HCT116 (cell line): Measurements from ENCODE around the gene ASS1. TPM values are rescaled to one million over a fixed set of nuclear protein-coding genes. Genes with fewer than 3 reads are reported as not detected.

Experiments used
- ATAC-seq: fragments of 200-7000 bp; cut with Tn5 transposase; 2 replicates; pipeline ENCODE4 v1.9.1; 2020; ENCODE audit warnings: mild to moderate bottlenecking, moderate library complexity
- BruUV-seq: library from RNA; stranded (reverse); fragments of 400-500 nt; replicated peaks from 2 replicates; lab custom pipeline; 2021; lab: Mats Ljungman, UMichigan
- CTCF ChIA-PET: fragments of 300-600 bp; sonication (Branson Sonifier 250); formaldehyde crosslinking; loops from one replicate; lab custom pipeline; 2021; ENCODE audit warnings: antibody characterized with exemption; lab: Charles Lee
- POLR2A ChIA-PET: fragments of 300-600, 350-600 bp; sonication (Branson Sonifier 250); formaldehyde crosslinking; loops from one replicate; lab custom pipeline; 2021; ENCODE audit warnings: antibody characterized with exemption; lab: Charles Lee
- RAD21 ChIA-PET, 2 experiments: fragments of 300-600 bp; sonication (Branson Sonifier 250); formaldehyde crosslinking; loops; one replicate each; lab custom pipeline; 2023; ENCODE audit warnings: low total read pairs in 2 of 2; ENCODE audit not compliant: uncharacterized antibody in 2 of 2, unreplicated experiment in 2 of 2, low non-redundant PET in 1 of 2; lab: Charles Lee
- DNase-seq: peaks from one replicate; pipeline ENCODE4 v3.0.0-alpha.2; 2010; ENCODE audit warnings: low read depth, low spot score
- H2AFZ ChIP-seq: fragments of 200-600 bp; shearing (Covaris generic), sonication (generic); 2 replicates; pipeline ENCODE4 v1.6.1; 2017; ENCODE audit warnings: low read depth, mixed run types, mixed read lengths, antibody characterized with exemption, low read length; ENCODE audit not compliant: poor library complexity, severe bottlenecking
- H3K27ac ChIP-seq: 2 replicates; pipeline ENCODE4 v1.5.1; 2012; ENCODE audit warnings: low read depth, low read length
- H3K27me3 ChIP-seq: fragments of 200-600 bp; sonication (generic); 2 replicates; pipeline ENCODE4 v1.6.1; 2016; ENCODE audit warnings: mixed run types, low read length, mixed read lengths; ENCODE audit not compliant: insufficient read depth
- H3K36me3 ChIP-seq, 2 experiments: fragments of 200-500 bp in 1 of 2; fragments of 200-600 bp in 1 of 2; sonication (Bioruptor generic) in 1 of 2; sonication (generic) in 1 of 2; 2 replicates each; pipeline versions ENCODE4 v1.5.1 to v1.6.1; 2014 to 2016; ENCODE audit warnings: low read length in 2 of 2, inconsistent platforms in 1 of 2, mixed read lengths in 1 of 2, mixed run types in 1 of 2; ENCODE audit not compliant: insufficient read depth in 2 of 2, control insufficient read depth in 1 of 2
- H3K4me1 ChIP-seq, 2 experiments: fragments of 200-600 bp in 1 of 2; sonication (generic) in 1 of 2; 2 replicates each; pipeline versions ENCODE4 v1.5.1 to v1.6.1; 2012 to 2017; ENCODE audit warnings: low read length in 2 of 2, inconsistent platforms in 1 of 2, mild to moderate bottlenecking in 1 of 2, mixed read lengths in 1 of 2, mixed run types in 1 of 2, moderate library complexity in 1 of 2; ENCODE audit not compliant: insufficient read depth in 2 of 2, control insufficient read depth in 1 of 2
- H3K4me2 ChIP-seq: fragments of 200-600 bp; sonication (generic); 2 replicates; pipeline ENCODE4 v1.6.1; 2017; ENCODE audit warnings: mixed run types, low read length, mixed read lengths
- H3K4me3 ChIP-seq, 2 experiments: fragments of 200-600 bp in 1 of 2; sonication (generic) in 1 of 2; replicated peaks in 1 of 2; 2 replicates each; pipeline ENCODE4 v1.5.1; 2011 to 2016; ENCODE audit warnings: low read length in 2 of 2, control low read depth in 1 of 2, low read depth in 1 of 2, mild to moderate bottlenecking in 1 of 2, mixed read lengths in 1 of 2, mixed run types in 1 of 2
- H3K79me2 ChIP-seq: fragments of 200-600 bp; sonication (generic); 2 replicates; pipeline ENCODE4 v1.6.1; 2017; ENCODE audit warnings: mild to moderate bottlenecking, mixed run types, low read length, moderate library complexity, mixed read lengths; ENCODE audit not compliant: insufficient read depth
- H3K9ac ChIP-seq: fragments of 200-600 bp; sonication (generic); 2 replicates; pipeline ENCODE4 v1.6.1; 2016; ENCODE audit warnings: low read length, mixed read lengths
- H3K9me2 ChIP-seq: fragments of 200-600 bp; sonication (generic), shearing (Covaris generic); 2 replicates; pipeline ENCODE4 v1.6.1; 2017; ENCODE audit warnings: mixed run types, mild to moderate bottlenecking, moderate library complexity; ENCODE audit not compliant: insufficient read depth
- H3K9me3 ChIP-seq, 2 experiments: fragments of 200-500 bp in 1 of 2; fragments of 200-600 bp in 1 of 2; sonication (Bioruptor generic) in 1 of 2; sonication (generic) in 1 of 2; 2 replicates each; pipeline ENCODE4 v1.6.1; 2014 to 2017; ENCODE audit warnings: low read length in 2 of 2, mixed read lengths in 2 of 2, inconsistent platforms in 1 of 2, low read depth in 1 of 2, mild to moderate bottlenecking in 1 of 2, mixed run types in 1 of 2, moderate library complexity in 1 of 2; ENCODE audit not compliant: control insufficient read depth in 1 of 2, insufficient read depth in 1 of 2
- H4K20me1 ChIP-seq: fragments of 200-600 bp; sonication (generic), shearing (Covaris generic); 2 replicates; pipeline ENCODE4 v1.6.1; 2017; ENCODE audit warnings: mixed run types, mild to moderate bottlenecking, moderate library complexity; ENCODE audit not compliant: insufficient read depth
- CBX3 ChIP-seq: IDR thresholded peaks from 2 replicates; pipeline ENCODE4 v1.6.1; 2012; ENCODE audit warnings: low read depth
- EGR1 ChIP-seq: IDR thresholded peaks from 2 replicates; pipeline ENCODE4 v1.6.1; 2012; ENCODE audit warnings: low read depth
- ELF1 ChIP-seq: IDR thresholded peaks from 2 replicates; pipeline ENCODE4 v1.6.1; 2012; ENCODE audit warnings: low read depth, borderline replicate concordance
- EZH2 ChIP-seq: fragments of 200-600 bp; sonication (generic); IDR thresholded peaks from 2 replicates; pipeline ENCODE4 v1.6.1; 2017; ENCODE audit warnings: antibody characterized with exemption, mixed run types
- POLR2AphosphoS5 ChIP-seq: IDR thresholded peaks from 2 replicates; pipeline ENCODE4 v1.6.1; 2011; ENCODE audit warnings: mild to moderate bottlenecking, low read depth, low read length, moderate library complexity
- RAD21 ChIP-seq: IDR thresholded peaks from 2 replicates; pipeline ENCODE4 v1.6.1; 2012; ENCODE audit warnings: low read depth, mild to moderate bottlenecking
- SRF ChIP-seq: IDR thresholded peaks from 2 replicates; pipeline ENCODE4 v1.6.1; 2012; ENCODE audit warnings: low read depth
- YY1 ChIP-seq: IDR thresholded peaks from 2 replicates; pipeline ENCODE4 v1.6.1; 2011; ENCODE audit warnings: low read length, low read depth, moderate library complexity, mild to moderate bottlenecking; ENCODE audit not compliant: insufficient replicate concordance; ENCODE audit errors: extremely low read depth
- ZBTB33 ChIP-seq: IDR thresholded peaks from 2 replicates; pipeline ENCODE4 v1.6.1; 2011; ENCODE audit warnings: mild to moderate bottlenecking, low read length, moderate library complexity; ENCODE audit not compliant: insufficient replicate concordance; ENCODE audit errors: extremely low read depth
- intact Hi-C: fragments of 100-400 bp; cut with micrococcal nuclease; formaldehyde crosslinking; loops from 2 replicates; pipeline ENCODE4 v1.10.0; 2022
- total RNA-seq: library from RNA; stranded (reverse); gene quantifications from one replicate; pipeline ENCODE4 v1.2.1, GENCODE V29; 2021; ENCODE audit not compliant: unreplicated experiment

Gene ASS1
- total RNA-seq, 1 experiment from 2014 or later = 92.6 TPM

- TF ChIP-seq YY1 = no peak
- no peak for TF ChIP-seq ZBTB33
- no peak for TF ChIP-seq EZH2
- TF ChIP-seq SRF = no peak
- TF ChIP-seq RAD21 = no peak
- TF ChIP-seq CBX3 = no peak
- TF ChIP-seq EGR1 = no peak
- TF ChIP-seq ELF1 = no peak
- TF ChIP-seq POLR2AphosphoS5 = no peak
- Histone ChIP-seq H3K4me2 (no peak overlapping the region), H3K4me3 (no peak overlapping the region), H3K79me2 (no peaks in the 10 kb centered on the region), H3K27ac (no peak overlapping the region), H4K20me1 (no peaks in the 10 kb centered on the region), H3K4me1 (peaks cover 5 to 7% of the 10 kb centered on the region in 2 experiments; a peak in 2 of 4 replicates), H3K27me3 (no peaks in the 10 kb centered on the region), H3K9ac (no peak overlapping the region), H3K36me3 (no peaks in the 10 kb centered on the region), H2AFZ (no peak overlapping the region), H3K9me3 (no peaks in the 10 kb centered on the region), H3K9me2 (no peaks in the 10 kb centered on the region)
- DNase-seq = no peak
- RAD21 ChIA-PET = no interaction called here
- CTCF ChIA-PET = no interaction called here
- no TSS peak for BruUV-seq
- ATAC-seq = no peak
- POLR2A ChIA-PET = no interaction called here
- intact Hi-C loops = no loop called here
Observed at GRCh38 chr9:130406278-130406895, 38.4 kb upstream of the ASS1 start.
